ENCODE measurements around the gene LIMS1.
"Not testable (repeated sequence)": the region's sequence is repeated elsewhere in the genome, so short reads cannot be mapped to it uniquely, and the experiment has no call there.

- not testable (repeated sequence) for TF ChIP-seq EZH2 (IDR thresholded peaks at IDR 0.05); CTCF (IDR thresholded peaks at IDR 0.05 in 2 of 3, conservative IDR thresholded peaks at IDR 0.05 in 1 of 3; ENCODE audit: borderline replicate concordance in 1 of 3, insufficient read depth in 1 of 3, low read depth in 2 of 3, low read length in 2 of 3); RAD21 (IDR thresholded peaks at IDR 0.05; ENCODE audit: low read depth); EZH2phosphoT487 (IDR thresholded peaks at IDR 0.05; ENCODE audit: borderline replicate concordance); ZNF274 (IDR thresholded peaks at IDR 0.05; ENCODE audit: low read depth, low read length); POLR2A (IDR thresholded peaks at IDR 0.05; ENCODE audit: borderline replicate concordance, extremely low read depth, insufficient read depth, insufficient read length); ZFX (IDR thresholded peaks at IDR 0.05); EGR1 (IDR thresholded peaks at IDR 0.05; ENCODE audit: low read depth)
- TF ChIP-seq, protein P1, sequence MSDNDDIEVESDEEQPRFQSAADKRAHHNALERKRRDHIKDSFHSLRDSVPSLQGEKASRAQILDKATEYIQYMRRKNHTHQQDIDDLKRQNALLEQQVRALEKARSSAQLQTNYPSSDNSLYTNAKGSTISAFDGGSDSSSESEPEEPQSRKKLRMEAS (IDR thresholded peaks at IDR 0.05) = not testable (repeated sequence)
Observed at GRCh38 chr2:108655270-108655669, 121.0 kb downstream of the LIMS1 start.
